Smooth muscle cell (in vitro differentiated cells): ENCODE data around the gene DNAJB13. TPM values are rescaled to one million over a fixed set of nuclear protein-coding genes. Genes with fewer than 3 reads are reported as not detected.

Experiments used
- DNase-seq: peaks from one replicate; lab custom pipeline; 2025; ENCODE audit not compliant: unreplicated experiment; lab: John Stamatoyannopoulos, UW
- H2AFZ ChIP-seq: fragments of 200-600 bp; sonication (generic); 2 replicates; pipeline ENCODE4 v1.6.0; 2016; ENCODE audit warnings: antibody characterized with exemption, low read depth, mild to moderate bottlenecking
- H3F3A ChIP-seq: fragments of 200-600 bp; sonication (generic); 2 replicates; pipeline ENCODE4 v1.6.0; 2017; ENCODE audit warnings: antibody characterized with exemption, low read depth
- H3K27ac ChIP-seq: fragments of 200-600 bp; sonication (generic); 2 replicates; pipeline ENCODE4 v1.5.1; 2016; ENCODE audit warnings: low read depth, mild to moderate bottlenecking
- H3K27me3 ChIP-seq: fragments of 200-600 bp; sonication (generic); 2 replicates; pipeline ENCODE4 v1.6.1; 2016; ENCODE audit warnings: low read depth, mild to moderate bottlenecking
- H3K36me3 ChIP-seq: fragments of 200-600 bp; sonication (generic); 2 replicates; pipeline ENCODE4 v1.5.1; 2016; ENCODE audit warnings: low read depth
- H3K4me1 ChIP-seq: fragments of 200-600 bp; sonication (generic); 2 replicates; pipeline ENCODE4 v1.5.1; 2016; ENCODE audit warnings: low read depth
- H3K4me2 ChIP-seq: fragments of 200-600 bp; sonication (generic); 2 replicates; pipeline ENCODE4 v1.6.0; 2016; ENCODE audit warnings: mild to moderate bottlenecking
- H3K4me3 ChIP-seq: fragments of 200-600 bp; sonication (generic); 2 replicates; pipeline ENCODE4 v1.5.1; 2016; ENCODE audit warnings: mild to moderate bottlenecking
- H3K79me2 ChIP-seq: fragments of 200-600 bp; sonication (generic); 2 replicates; pipeline ENCODE4 v1.6.0; 2016; ENCODE audit warnings: low read depth, mild to moderate bottlenecking
- H3K9ac ChIP-seq: fragments of 200-600 bp; sonication (generic); 2 replicates; pipeline ENCODE4 v1.6.0; 2016; ENCODE audit warnings: low read depth
- H3K9me3 ChIP-seq: fragments of 200-600 bp; sonication (generic); replicated peaks from 2 replicates; pipeline ENCODE4 v1.5.1; 2016; ENCODE audit warnings: low read depth
- H4K20me1 ChIP-seq: fragments of 200-600 bp; sonication (generic); 2 replicates; pipeline ENCODE4 v1.6.0; 2016; ENCODE audit warnings: low read depth
- CTCF ChIP-seq: fragments of 200-600 bp; sonication (generic); IDR thresholded peaks from 2 replicates; pipeline ENCODE4 v1.5.1; 2017; ENCODE audit warnings: borderline replicate concordance, mild to moderate bottlenecking, antibody characterized with exemption; ENCODE audit not compliant: insufficient read depth, poor library complexity, severe bottlenecking
- WGBS: methylation state at CpG from one replicate; pipeline ENCODE4 v1.1.7; 2016; ENCODE audit warnings: low lambda C conversion rate; 5-methylcytosine and 5-hydroxymethylcytosine counted together
- polyA plus RNA-seq: library from polyadenylated mRNA; unstranded; fragments of >200 nt; fragmentation: Nextera tagmentation; extraction: Ambion mirVana; gene quantifications from 2 replicates; pipeline ENCODE4 v1.2.1, GENCODE V29; 2016
- total RNA-seq: library from RNA; depleted of rRNA; stranded (reverse); fragments of >200 nt; gene quantifications from 2 replicates; pipeline ENCODE4 v1.2.3, GENCODE V29; 2014

Gene DNAJB13
- total and polyA plus RNA-seq, 2 experiments from 2014 or later: not detected

- no peaks in the 10 kb centered on the region for H3F3A ChIP-seq
- H3K9ac ChIP-seq: no peak overlapping the region
- no peak for TF ChIP-seq CTCF
- H3K79me2 ChIP-seq: no peaks in the 10 kb centered on the region
- 86% methylated on average over 6 of the region's 6 CpGs for WGBS
- no peaks in the 10 kb centered on the region for H3K4me1 ChIP-seq
- DNase-seq: no peak
- H3K27ac ChIP-seq: no peak overlapping the region
- H3K9me3 ChIP-seq: no peaks in the 10 kb centered on the region
- no peaks in the 10 kb centered on the region for H4K20me1 ChIP-seq
- no peak overlapping the region for H2AFZ ChIP-seq
- H3K27me3 ChIP-seq: no peaks in the 10 kb centered on the region
- no peaks in the 10 kb centered on the region for H3K36me3 ChIP-seq
- no peak overlapping the region for H3K4me2 ChIP-seq
- no peak overlapping the region for H3K4me3 ChIP-seq
Measured at GRCh38 chr11:73980001-73980961, 29.5 kb downstream of the DNAJB13 start.

GRCh38 chr11:73981051-73981805 is 30.4 kb downstream of the DNAJB13 start:
- H3F3A ChIP-seq: no peaks in the 10 kb centered on the region
- H2AFZ ChIP-seq: no peak overlapping the region
- DNase-seq: no peak
- H3K4me3 ChIP-seq: no peak overlapping the region
- no peaks in the 10 kb centered on the region for H3K4me1 ChIP-seq
- no peaks in the 10 kb centered on the region for H3K9me3 ChIP-seq
- H3K4me2 ChIP-seq: no peak overlapping the region
- H3K27ac ChIP-seq: no peak overlapping the region
- no peaks in the 10 kb centered on the region for H3K36me3 ChIP-seq
- TF ChIP-seq CTCF: no peak
- H3K9ac ChIP-seq: no peak overlapping the region
- no peaks in the 10 kb centered on the region for H3K79me2 ChIP-seq
- 88% methylated on average over 13 of the region's 13 CpGs for WGBS
- H4K20me1 ChIP-seq: no peaks in the 10 kb centered on the region
- no peaks in the 10 kb centered on the region for H3K27me3 ChIP-seq

GRCh38 chr11:73982595-73982989 is 31.8 kb downstream of the DNAJB13 start, which contains the start of gene UCP2:
TSS of gene UCP2 (minus strand) at chr11:73982843. CDS start at chr11:73978378, 4,465 bp downstream.
- no peaks in the 10 kb centered on the region for H3K27me3 ChIP-seq
- H3K79me2 ChIP-seq: no peaks in the 10 kb centered on the region
- H3K4me1 ChIP-seq: no peaks in the 10 kb centered on the region
- TF ChIP-seq CTCF: no peak
- H4K20me1 ChIP-seq: no peaks in the 10 kb centered on the region
- no peak within 1 kb of the TSS for H3K27ac ChIP-seq
- no peaks in the 10 kb centered on the region for H3F3A ChIP-seq
- peak within 1 kb of the TSS; percentile 91 for H3K4me2 ChIP-seq
- H2AFZ ChIP-seq: peak within 1 kb of the TSS; percentile 87
- WGBS: 4% methylated on average over 22 of the region's 43 CpGs
- H3K36me3 ChIP-seq: no peaks in the 10 kb centered on the region
- no peaks in the 10 kb centered on the region for H3K9me3 ChIP-seq
- H3K9ac ChIP-seq: no peak within 1 kb of the TSS
- peak; percentile 71 for DNase-seq
- H3K4me3 ChIP-seq: peak within 1 kb of the TSS; percentile 58
